K562 (cell line): ENCODE measurements around the gene PPP2R1A. TPM values are rescaled to one million over a fixed set of nuclear protein-coding genes. Genes with fewer than 3 reads are reported as not detected.

Source experiments
- BACH1 ChIP-seq: fragments of 200-800 bp; sonication (Bioruptor generic); IDR thresholded peaks from 2 replicates; pipeline ENCODE4 v1.6.1; 2016; ENCODE audit warnings: missing genetic modification characterization, missing compliant biosample characterization
- KDM4B ChIP-seq, 2 experiments: fragments of 450-650 bp in 1 of 2; sonication (generic) in 1 of 2; IDR thresholded peaks; 2 replicates each; pipeline ENCODE4 v1.6.1; 2016 to 2017; ENCODE audit warnings: borderline replicate concordance in 2 of 2, antibody characterized with exemption in 1 of 2, low read depth in 1 of 2, mild to moderate bottlenecking in 1 of 2
- LARP7 ChIP-seq: fragments of 450-650 bp; IDR thresholded peaks from 2 replicates; pipeline ENCODE4 v1.6.1; 2016
- NCOA1 ChIP-seq: fragments of 450-650 bp; IDR thresholded peaks from 2 replicates; pipeline ENCODE4 v1.6.1; 2016; ENCODE audit warnings: low read depth
- POLR2AphosphoS2 ChIP-seq: IDR thresholded peaks from 2 replicates; pipeline ENCODE4 v1.6.1; 2012; ENCODE audit warnings: low read length, improper control_type of control experiment
- RBM14 ChIP-seq: fragments of 200-400 bp; formaldehyde crosslinking; IDR thresholded peaks from 2 replicates; pipeline ENCODE4 v1.6.1; 2018; ENCODE audit warnings: low read depth, mild to moderate bottlenecking, low read length, moderate library complexity, borderline replicate concordance; ENCODE audit not compliant: insufficient read depth
- YY1 ChIP-seq, 3 experiments: IDR thresholded peaks; 2 replicates each; pipeline ENCODE4 v1.6.1; 2011; ENCODE audit warnings: low read length in 2 of 3, mild to moderate bottlenecking in 2 of 3, moderate library complexity in 2 of 3, borderline replicate concordance in 1 of 3, control low read depth in 1 of 3, low read depth in 1 of 3; ENCODE audit not compliant: insufficient read depth in 3 of 3, insufficient replicate concordance in 2 of 3, control insufficient read depth in 1 of 3, insufficient read length in 1 of 3; ENCODE audit errors: extremely low read depth in 1 of 3
- polyA plus RNA-seq, 8 experiments: library from polyadenylated mRNA; depleted of rRNA in 4 of 8; stranded (reverse) in 5 of 8; unstranded in 3 of 8; fragments of >200 nt; fragmentation: Nextera tagmentation in 2 of 8; fragmentation: Illumina TruSeq in 1 of 8; extraction: Ambion mirVana in 2 of 8; extraction: Trizol in 1 of 8; gene quantifications; 2 replicates each; pipeline versions ENCODE4 v1.2.1 to v1.2.3, GENCODE V29; 2011 to 2014; ENCODE audit warnings: inconsistent platforms in 1 of 8, missing spikeins in 1 of 8
- total RNA-seq, 7 experiments: library from RNA; depleted of rRNA in 6 of 7; stranded (reverse); fragments of >200 nt in 6 of 7; fragmentation: Illumina TruSeq in 2 of 7; extraction: Trizol in 2 of 7; gene quantifications; 2 replicates each; pipeline versions ENCODE4 v1.2.1 to v1.2.3, GENCODE V29; 2011 to 2021; ENCODE audit warnings: low replicate concordance in 1 of 7
- TF ChIP-seq, protein P1 (sequence below): fragments of 450-650 bp; IDR thresholded peaks from 2 replicates; pipeline ENCODE4 v1.6.1; 2017; ENCODE audit warnings: antibody characterized with exemption
- TF ChIP-seq, protein P2 (sequence below): fragments of 200-600 bp; sonication (generic); IDR thresholded peaks from one replicate; pipeline ENCODE4 v1.6.1; 2012; ENCODE audit warnings: mild to moderate bottlenecking, low read depth, low read length, inconsistent platforms
- TF ChIP-seq, protein P3 (sequence below): sonication (generic); formaldehyde crosslinking; IDR thresholded peaks from 2 replicates; pipeline ENCODE4 v1.8.1; 2023; ENCODE audit warnings: mild to moderate bottlenecking, missing genetic modification reagents

PPP2R1A gene
- total and polyA plus RNA-seq, 9 of the 15 experiments (the other 6 are each of a cell fraction or from before 2014, with no cell fraction given) = 10.1 to 211 (median 70.1) TPM

DNA sequence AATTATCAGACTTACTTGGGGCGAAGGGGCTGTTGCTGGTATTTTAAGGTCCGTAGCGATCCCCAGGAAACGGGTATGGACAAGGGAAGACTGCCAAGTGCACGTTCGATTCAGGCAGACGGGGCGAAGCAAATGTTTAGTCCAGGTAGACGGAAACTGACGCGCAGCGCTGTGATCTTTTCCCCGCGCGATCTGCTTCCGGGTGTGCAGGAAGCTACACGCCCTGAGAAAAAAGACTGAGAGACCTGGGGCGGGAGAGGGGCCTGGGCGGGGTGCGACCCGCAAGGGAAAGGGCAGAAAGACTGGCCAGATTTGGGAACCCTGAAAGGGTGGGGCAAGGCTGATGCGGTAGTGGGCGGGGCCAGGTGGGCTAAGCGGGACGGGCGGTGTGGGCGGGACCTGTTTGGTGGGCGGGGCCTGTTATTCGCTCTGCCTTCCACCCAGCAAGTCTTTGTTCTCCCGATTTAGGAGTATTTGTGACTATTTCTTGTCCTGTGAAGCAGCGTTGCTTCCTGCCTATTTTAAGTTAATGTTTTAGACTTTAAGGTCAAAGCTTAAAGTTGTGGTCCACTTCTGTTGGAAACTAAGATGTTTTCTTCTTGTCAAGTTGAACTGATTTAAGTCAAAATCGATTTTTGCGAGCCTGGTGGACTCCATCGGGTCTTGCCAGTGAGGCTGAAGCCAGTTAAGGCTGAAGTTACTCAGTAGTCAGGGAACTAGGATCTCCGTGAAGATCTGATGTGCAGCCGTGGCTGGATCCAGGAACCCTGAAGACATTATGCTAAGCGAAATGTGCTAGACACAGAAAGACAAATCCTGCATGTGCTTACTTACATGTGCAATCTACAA lies 18.3 kb upstream of the PPP2R1A start, which contains the start of gene ZNF836 (continued):
- TF ChIP-seq BACH1 (tag) = no peak
- TF ChIP-seq, protein P1, sequence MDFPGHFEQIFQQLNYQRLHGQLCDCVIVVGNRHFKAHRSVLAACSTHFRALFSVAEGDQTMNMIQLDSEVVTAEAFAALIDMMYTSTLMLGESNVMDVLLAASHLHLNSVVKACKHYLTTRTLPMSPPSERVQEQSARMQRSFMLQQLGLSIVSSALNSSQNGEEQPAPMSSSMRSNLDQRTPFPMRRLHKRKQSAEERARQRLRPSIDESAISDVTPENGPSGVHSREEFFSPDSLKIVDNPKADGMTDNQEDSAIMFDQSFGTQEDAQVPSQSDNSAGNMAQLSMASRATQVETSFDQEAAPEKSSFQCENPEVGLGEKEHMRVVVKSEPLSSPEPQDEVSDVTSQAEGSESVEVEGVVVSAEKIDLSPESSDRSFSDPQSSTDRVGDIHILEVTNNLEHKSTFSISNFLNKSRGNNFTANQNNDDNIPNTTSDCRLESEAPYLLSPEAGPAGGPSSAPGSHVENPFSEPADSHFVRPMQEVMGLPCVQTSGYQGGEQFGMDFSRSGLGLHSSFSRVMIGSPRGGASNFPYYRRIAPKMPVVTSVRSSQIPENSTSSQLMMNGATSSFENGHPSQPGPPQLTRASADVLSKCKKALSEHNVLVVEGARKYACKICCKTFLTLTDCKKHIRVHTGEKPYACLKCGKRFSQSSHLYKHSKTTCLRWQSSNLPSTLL = no peak
- TF ChIP-seq NCOA1 = no peak
- TF ChIP-seq, protein P2, sequence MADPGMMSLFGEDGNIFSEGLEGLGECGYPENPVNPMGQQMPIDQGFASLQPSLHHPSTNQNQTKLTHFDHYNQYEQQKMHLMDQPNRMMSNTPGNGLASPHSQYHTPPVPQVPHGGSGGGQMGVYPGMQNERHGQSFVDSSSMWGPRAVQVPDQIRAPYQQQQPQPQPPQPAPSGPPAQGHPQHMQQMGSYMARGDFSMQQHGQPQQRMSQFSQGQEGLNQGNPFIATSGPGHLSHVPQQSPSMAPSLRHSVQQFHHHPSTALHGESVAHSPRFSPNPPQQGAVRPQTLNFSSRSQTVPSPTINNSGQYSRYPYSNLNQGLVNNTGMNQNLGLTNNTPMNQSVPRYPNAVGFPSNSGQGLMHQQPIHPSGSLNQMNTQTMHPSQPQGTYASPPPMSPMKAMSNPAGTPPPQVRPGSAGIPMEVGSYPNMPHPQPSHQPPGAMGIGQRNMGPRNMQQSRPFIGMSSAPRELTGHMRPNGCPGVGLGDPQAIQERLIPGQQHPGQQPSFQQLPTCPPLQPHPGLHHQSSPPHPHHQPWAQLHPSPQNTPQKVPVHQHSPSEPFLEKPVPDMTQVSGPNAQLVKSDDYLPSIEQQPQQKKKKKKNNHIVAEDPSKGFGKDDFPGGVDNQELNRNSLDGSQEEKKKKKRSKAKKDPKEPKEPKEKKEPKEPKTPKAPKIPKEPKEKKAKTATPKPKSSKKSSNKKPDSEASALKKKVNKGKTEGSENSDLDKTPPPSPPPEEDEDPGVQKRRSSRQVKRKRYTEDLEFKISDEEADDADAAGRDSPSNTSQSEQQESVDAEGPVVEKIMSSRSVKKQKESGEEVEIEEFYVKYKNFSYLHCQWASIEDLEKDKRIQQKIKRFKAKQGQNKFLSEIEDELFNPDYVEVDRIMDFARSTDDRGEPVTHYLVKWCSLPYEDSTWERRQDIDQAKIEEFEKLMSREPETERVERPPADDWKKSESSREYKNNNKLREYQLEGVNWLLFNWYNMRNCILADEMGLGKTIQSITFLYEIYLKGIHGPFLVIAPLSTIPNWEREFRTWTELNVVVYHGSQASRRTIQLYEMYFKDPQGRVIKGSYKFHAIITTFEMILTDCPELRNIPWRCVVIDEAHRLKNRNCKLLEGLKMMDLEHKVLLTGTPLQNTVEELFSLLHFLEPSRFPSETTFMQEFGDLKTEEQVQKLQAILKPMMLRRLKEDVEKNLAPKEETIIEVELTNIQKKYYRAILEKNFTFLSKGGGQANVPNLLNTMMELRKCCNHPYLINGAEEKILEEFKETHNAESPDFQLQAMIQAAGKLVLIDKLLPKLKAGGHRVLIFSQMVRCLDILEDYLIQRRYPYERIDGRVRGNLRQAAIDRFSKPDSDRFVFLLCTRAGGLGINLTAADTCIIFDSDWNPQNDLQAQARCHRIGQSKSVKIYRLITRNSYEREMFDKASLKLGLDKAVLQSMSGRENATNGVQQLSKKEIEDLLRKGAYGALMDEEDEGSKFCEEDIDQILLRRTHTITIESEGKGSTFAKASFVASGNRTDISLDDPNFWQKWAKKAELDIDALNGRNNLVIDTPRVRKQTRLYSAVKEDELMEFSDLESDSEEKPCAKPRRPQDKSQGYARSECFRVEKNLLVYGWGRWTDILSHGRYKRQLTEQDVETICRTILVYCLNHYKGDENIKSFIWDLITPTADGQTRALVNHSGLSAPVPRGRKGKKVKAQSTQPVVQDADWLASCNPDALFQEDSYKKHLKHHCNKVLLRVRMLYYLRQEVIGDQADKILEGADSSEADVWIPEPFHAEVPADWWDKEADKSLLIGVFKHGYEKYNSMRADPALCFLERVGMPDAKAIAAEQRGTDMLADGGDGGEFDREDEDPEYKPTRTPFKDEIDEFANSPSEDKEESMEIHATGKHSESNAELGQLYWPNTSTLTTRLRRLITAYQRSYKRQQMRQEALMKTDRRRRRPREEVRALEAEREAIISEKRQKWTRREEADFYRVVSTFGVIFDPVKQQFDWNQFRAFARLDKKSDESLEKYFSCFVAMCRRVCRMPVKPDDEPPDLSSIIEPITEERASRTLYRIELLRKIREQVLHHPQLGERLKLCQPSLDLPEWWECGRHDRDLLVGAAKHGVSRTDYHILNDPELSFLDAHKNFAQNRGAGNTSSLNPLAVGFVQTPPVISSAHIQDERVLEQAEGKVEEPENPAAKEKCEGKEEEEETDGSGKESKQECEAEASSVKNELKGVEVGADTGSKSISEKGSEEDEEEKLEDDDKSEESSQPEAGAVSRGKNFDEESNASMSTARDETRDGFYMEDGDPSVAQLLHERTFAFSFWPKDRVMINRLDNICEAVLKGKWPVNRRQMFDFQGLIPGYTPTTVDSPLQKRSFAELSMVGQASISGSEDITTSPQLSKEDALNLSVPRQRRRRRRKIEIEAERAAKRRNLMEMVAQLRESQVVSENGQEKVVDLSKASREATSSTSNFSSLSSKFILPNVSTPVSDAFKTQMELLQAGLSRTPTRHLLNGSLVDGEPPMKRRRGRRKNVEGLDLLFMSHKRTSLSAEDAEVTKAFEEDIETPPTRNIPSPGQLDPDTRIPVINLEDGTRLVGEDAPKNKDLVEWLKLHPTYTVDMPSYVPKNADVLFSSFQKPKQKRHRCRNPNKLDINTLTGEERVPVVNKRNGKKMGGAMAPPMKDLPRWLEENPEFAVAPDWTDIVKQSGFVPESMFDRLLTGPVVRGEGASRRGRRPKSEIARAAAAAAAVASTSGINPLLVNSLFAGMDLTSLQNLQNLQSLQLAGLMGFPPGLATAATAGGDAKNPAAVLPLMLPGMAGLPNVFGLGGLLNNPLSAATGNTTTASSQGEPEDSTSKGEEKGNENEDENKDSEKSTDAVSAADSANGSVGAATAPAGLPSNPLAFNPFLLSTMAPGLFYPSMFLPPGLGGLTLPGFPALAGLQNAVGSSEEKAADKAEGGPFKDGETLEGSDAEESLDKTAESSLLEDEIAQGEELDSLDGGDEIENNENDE = no peak
- TF ChIP-seq, protein P3, sequence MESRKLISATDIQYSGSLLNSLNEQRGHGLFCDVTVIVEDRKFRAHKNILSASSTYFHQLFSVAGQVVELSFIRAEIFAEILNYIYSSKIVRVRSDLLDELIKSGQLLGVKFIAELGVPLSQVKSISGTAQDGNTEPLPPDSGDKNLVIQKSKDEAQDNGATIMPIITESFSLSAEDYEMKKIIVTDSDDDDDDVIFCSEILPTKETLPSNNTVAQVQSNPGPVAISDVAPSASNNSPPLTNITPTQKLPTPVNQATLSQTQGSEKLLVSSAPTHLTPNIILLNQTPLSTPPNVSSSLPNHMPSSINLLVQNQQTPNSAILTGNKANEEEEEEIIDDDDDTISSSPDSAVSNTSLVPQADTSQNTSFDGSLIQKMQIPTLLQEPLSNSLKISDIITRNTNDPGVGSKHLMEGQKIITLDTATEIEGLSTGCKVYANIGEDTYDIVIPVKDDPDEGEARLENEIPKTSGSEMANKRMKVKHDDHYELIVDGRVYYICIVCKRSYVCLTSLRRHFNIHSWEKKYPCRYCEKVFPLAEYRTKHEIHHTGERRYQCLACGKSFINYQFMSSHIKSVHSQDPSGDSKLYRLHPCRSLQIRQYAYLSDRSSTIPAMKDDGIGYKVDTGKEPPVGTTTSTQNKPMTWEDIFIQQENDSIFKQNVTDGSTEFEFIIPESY (CRISPR knock-in tag) = no peak
- TF ChIP-seq RBM14 = no peak
- no peak for TF ChIP-seq KDM4B (IDR thresholded peaks at IDR 0.05; ENCODE audit: borderline replicate concordance in 2 of 2, low read depth in 1 of 2)
- no peak for TF ChIP-seq YY1 (IDR thresholded peaks at IDR 0.05; ENCODE audit: borderline replicate concordance in 1 of 3, control insufficient read depth in 1 of 3, extremely low read depth in 1 of 3, insufficient read depth in 3 of 3, insufficient read length in 1 of 3, insufficient replicate concordance in 2 of 3, low read depth in 1 of 3, low read length in 2 of 3)
- TF ChIP-seq POLR2AphosphoS2 = no peak
- TF ChIP-seq LARP7 = no peak
